ENCODE data around the gene NDUFA6. TPM values are rescaled to one million over a fixed set of nuclear protein-coding genes. Genes with fewer than 3 reads are reported as not detected.

Gene NDUFA6
- total RNA-seq, 4 donors from 2014 or later: 51.0 to 81.0 (median 64.9) TPM

DNA sequence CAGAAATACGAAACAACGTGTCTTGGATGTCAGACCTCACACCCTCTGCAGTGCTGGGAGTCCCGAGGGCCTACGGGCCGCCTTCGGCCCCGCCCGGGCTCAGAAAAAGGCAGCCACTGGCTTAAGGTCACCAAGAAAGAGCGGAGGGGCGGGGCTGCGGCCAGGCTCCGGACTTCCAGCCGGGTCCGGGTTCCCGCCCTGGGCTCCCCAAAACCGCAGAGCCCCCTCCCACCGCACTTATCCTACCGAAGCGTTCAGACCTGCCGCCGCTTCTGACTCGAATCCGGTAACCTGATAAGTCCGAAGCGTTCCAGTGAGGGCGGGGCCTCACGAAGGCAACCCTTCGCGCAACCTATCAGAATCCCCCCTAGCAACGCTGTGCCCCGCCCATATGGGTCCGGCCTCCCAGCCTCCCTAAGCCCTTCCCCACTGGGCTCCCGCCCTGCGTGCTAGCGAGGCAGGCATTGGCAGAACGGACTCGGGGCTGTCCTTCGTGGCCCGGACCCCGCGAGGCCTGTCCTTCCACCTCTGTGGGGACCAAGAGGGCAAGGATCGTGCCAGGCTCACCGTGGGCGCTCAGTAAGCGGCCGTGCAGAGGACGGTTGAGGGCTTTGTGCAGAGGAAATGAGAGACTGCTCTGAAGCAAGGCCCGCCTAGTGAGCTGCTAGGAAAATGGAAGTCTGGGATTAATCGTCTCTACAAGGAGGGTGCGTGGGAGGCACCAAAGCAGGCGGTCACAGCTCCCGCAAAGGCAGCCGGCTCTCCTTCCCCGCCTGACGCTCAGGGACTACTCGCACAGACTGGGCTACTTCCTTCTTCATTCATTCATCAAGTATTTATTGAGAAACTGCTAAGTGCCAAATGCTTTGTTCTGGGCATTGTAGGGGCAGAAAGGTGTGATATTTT lies 19.8 kb downstream of the NDUFA6 start, which contains the start of gene NAGA:
NAGA (minus strand) TSS at position 296 of the 906 bp plus-strand sequence. CDS start 515 bp downstream, outside the sequence.
- TF ChIP-seq, protein P1, sequence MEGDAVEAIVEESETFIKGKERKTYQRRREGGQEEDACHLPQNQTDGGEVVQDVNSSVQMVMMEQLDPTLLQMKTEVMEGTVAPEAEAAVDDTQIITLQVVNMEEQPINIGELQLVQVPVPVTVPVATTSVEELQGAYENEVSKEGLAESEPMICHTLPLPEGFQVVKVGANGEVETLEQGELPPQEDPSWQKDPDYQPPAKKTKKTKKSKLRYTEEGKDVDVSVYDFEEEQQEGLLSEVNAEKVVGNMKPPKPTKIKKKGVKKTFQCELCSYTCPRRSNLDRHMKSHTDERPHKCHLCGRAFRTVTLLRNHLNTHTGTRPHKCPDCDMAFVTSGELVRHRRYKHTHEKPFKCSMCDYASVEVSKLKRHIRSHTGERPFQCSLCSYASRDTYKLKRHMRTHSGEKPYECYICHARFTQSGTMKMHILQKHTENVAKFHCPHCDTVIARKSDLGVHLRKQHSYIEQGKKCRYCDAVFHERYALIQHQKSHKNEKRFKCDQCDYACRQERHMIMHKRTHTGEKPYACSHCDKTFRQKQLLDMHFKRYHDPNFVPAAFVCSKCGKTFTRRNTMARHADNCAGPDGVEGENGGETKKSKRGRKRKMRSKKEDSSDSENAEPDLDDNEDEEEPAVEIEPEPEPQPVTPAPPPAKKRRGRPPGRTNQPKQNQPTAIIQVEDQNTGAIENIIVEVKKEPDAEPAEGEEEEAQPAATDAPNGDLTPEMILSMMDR (IDR thresholded peaks at IDR 0.05; ENCODE audit: low read depth): no peak

- TF ChIP-seq, protein P1 (IDR thresholded peaks at IDR 0.05; ENCODE audit: low read depth): no peak
Measured at GRCh38 chr22:42069801-42070516, 20.6 kb downstream of the NDUFA6 start.

- TF ChIP-seq, protein P1 (IDR thresholded peaks at IDR 0.05; ENCODE audit: low read depth): no peak
Measured at GRCh38 chr22:42068291-42068690, 22.3 kb downstream of the NDUFA6 start.

DNA sequence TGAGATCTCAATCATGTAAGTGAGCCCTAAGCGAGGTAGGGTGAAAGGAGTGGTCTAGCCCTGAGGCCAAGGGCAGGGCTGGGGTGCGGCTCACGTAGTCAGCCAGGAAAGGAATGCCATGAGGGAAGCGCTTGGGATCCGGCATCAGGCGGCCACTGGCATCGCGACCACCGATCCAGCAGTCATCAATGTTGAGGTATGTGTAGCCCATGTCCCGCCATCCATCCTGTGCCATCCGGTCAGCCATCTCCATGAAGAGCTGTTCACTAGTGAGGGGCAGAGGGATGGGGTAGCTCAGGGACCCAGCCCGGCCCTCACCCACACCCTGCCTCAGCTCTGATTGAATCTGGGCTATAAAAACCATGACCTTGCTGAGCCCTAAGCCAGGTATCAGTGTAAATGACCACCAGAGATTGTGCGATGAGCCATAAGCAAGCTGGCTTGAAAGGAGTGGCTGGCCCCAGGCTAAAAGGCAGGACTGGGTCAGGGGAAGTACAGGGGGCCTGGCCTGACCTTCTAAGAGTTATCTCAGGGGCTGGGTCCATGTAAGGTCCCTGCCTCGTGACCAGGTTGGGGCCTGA lies 22.8 kb downstream of the NDUFA6 start:
- TF ChIP-seq, protein P1 (IDR thresholded peaks at IDR 0.05; ENCODE audit: low read depth): no peak

DNA sequence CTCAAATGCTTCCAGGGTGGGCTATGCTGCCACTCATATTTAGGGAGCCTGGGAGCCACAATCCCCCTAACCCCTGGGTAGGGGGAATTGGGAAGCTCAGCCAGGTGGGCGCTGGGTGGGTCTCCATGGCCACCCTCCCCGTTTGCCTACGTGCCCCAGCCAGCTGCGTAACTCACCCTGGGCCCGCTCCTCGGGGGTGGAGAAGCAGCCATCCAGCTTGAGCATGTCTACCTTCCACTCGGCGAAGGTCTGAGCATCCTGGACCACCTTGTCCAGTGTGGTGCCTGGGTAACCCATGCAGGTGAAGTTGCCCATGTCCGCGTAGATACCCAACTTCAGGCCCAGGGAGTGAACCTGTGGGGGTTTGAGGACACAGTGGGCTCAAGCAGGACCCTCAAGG lies 23.6 kb downstream of the NDUFA6 start:
- TF ChIP-seq, protein P1 (IDR thresholded peaks at IDR 0.05; ENCODE audit: low read depth): no peak

GRCh38 chr22:42066126-42066761 lies 24.3 kb downstream of the NDUFA6 start:
- TF ChIP-seq, protein P1 (IDR thresholded peaks at IDR 0.05; ENCODE audit: low read depth): no peak
